CD4-positive, alpha-beta T cell (primary cell): Measurements from ENCODE around the gene AIFM1. TPM values are rescaled to one million over a fixed set of nuclear protein-coding genes. Genes with fewer than 3 reads are reported as not detected.

ENCODE experiments used
- ATAC-seq: fragments of 200-7000 bp; cut with Tn5 transposase; one replicate; pipeline ENCODE4 v1.10.0; 2022; ENCODE audit warnings: mild to moderate bottlenecking; ENCODE audit not compliant: poor library complexity
- CTCF ChIA-PET: fragments of 350-600 bp; sonication (Branson Sonifier 250); formaldehyde crosslinking; loops from one replicate; lab custom pipeline; 2021; ENCODE audit warnings: antibody characterized with exemption, inconsistent platforms; lab: Charles Lee
- POLR2A ChIA-PET: fragments of 350-600 bp; sonication (Branson Sonifier 250); formaldehyde crosslinking; loops from one replicate; lab custom pipeline; 2021; ENCODE audit warnings: antibody characterized with exemption, inconsistent platforms; lab: Charles Lee
- DNase-seq, 14 experiments: peaks; one replicate each; pipeline ENCODE4 v3.0.0-alpha.2; 2013 to 2020; ENCODE audit warnings: mixed read lengths in 2 of 14
- H3K27ac ChIP-seq, 2 donors: one replicate each; pipeline versions ENCODE4 v1.5.1 to v1.7.0; 2013; ENCODE audit warnings: low read length in 2 of 2, low read depth in 1 of 2, mild to moderate bottlenecking in 1 of 2
- H3K27me3 ChIP-seq, 2 experiments: 1 replicate in 1 of 2; 2 replicates in 1 of 2; pipeline versions ENCODE4 v1.6.1 to v1.7.0; 2013; ENCODE audit warnings: low read length in 2 of 2, control low read depth in 1 of 2, mild to moderate bottlenecking in 1 of 2, moderate library complexity in 1 of 2; ENCODE audit not compliant: insufficient read depth in 2 of 2, control insufficient read depth in 1 of 2
- H3K36me3 ChIP-seq: one replicate; pipeline ENCODE4 v1.6.1; 2013; ENCODE audit warnings: low read length, control low read depth; ENCODE audit not compliant: insufficient read depth
- H3K4me1 ChIP-seq: one replicate; pipeline ENCODE4 v1.6.1; 2013; ENCODE audit warnings: low read length, control low read depth; ENCODE audit not compliant: insufficient read depth
- H3K4me3 ChIP-seq: one replicate; pipeline ENCODE4 v1.5.1; 2013; ENCODE audit warnings: mild to moderate bottlenecking, low read length, moderate library complexity
- H3K9me3 ChIP-seq, 2 experiments: 1 replicate in 1 of 2; 2 replicates in 1 of 2; pipeline versions ENCODE4 v1.6.1 to v1.7.0; 2013; ENCODE audit warnings: low read length in 2 of 2, mild to moderate bottlenecking in 2 of 2, control low read depth in 1 of 2, moderate library complexity in 1 of 2; ENCODE audit not compliant: control insufficient read depth in 1 of 2, insufficient read depth in 1 of 2
- H3K27ac Mint-ChIP-seq: one replicate; pipeline ENCODE4 v1.8.0; 2020; ENCODE audit warnings: mixed read lengths
- H3K27me3 Mint-ChIP-seq: one replicate; pipeline ENCODE4 v1.8.0; 2021; ENCODE audit warnings: mixed read lengths
- H3K36me3 Mint-ChIP-seq: one replicate; pipeline ENCODE4 v1.8.0; 2021; ENCODE audit warnings: low read depth, mixed read lengths
- H3K4me1 Mint-ChIP-seq: one replicate; pipeline ENCODE4 v1.8.0; 2021; ENCODE audit warnings: low read depth, mixed read lengths
- H3K4me3 Mint-ChIP-seq: one replicate; pipeline ENCODE4 v1.8.0; 2020; ENCODE audit warnings: mild to moderate bottlenecking, mixed read lengths
- H3K9me3 Mint-ChIP-seq: one replicate; pipeline ENCODE4 v1.8.0; 2020; ENCODE audit warnings: mixed read lengths
- CTCF ChIP-seq: fragments of 200-600 bp; IDR thresholded peaks from one replicate; pipeline ENCODE4 v1.8.0; 2022; ENCODE audit warnings: antibody characterized with exemption, mild to moderate bottlenecking
- intact Hi-C, 2 experiments: fragments of 100-400 bp; cut with DNase I in 1 of 2; cut with micrococcal nuclease in 1 of 2; formaldehyde crosslinking; loops; one replicate each; pipeline versions ENCODE4 v1.15.1 to v1.9.0; 2023 to 2025; cut with DNase I, micrococcal nuclease
- total RNA-seq, 174 experiments: library from RNA in 2 of 174; stranded (reverse) in 2 of 174; gene quantifications; one replicate each; pipeline ENCODE4 v1.2.3 and lab custom pipeline; 2021 to 2026

The AIFM1 gene
- total RNA-seq, 2 experiments from 2014 or later = 6.1 to 6.4 TPM

GRCh38 chrX:130211415-130212186, 46.0 kb upstream of the AIFM1 start:
- Mint-ChIP-seq H3K4me1 (no peaks in the 10 kb centered on the region), H3K27ac (no peak overlapping the region), H3K4me3 (no peak overlapping the region), H3K36me3 (peaks cover 41% of the 10 kb centered on the region), H3K27me3 (no peaks in the 10 kb centered on the region), H3K9me3 (no peaks in the 10 kb centered on the region)
- ChIA-PET POLR2A (no interaction called here), CTCF (interaction anchor here (0.5 kb wide), 1 partner anchor 7 kb away, joined by 4 read pairs; no protein-coding TSS in a partner anchor)
- H3K36me3 ChIP-seq = peaks cover 13% of the 10 kb centered on the region
- H3K4me3 ChIP-seq = no peak overlapping the region
- no peak for ATAC-seq
- TF ChIP-seq CTCF = no peak
- no peak overlapping the region for H3K27ac ChIP-seq
- no peak for DNase-seq
- no peaks in the 10 kb centered on the region for H3K4me1 ChIP-seq
- no peaks in the 10 kb centered on the region for H3K9me3 ChIP-seq
- H3K27me3 ChIP-seq = no peaks in the 10 kb centered on the region
- intact Hi-C loops = no loop called here

GRCh38 chrX:130204647-130205046, 39.0 kb upstream of the AIFM1 start:
- no peaks in the 10 kb centered on the region for H3K27me3 Mint-ChIP-seq
- no peak overlapping the region for H3K27ac Mint-ChIP-seq
- no peak overlapping the region for H3K4me3 ChIP-seq
- peaks cover 11% of the 10 kb centered on the region for H3K36me3 Mint-ChIP-seq
- no peaks in the 10 kb centered on the region for H3K27me3 ChIP-seq
- H3K4me1 Mint-ChIP-seq = no peaks in the 10 kb centered on the region
- peaks cover 6% of the 10 kb centered on the region for H3K36me3 ChIP-seq
- POLR2A ChIA-PET = no interaction called here
- CTCF ChIA-PET = no interaction called here
- intact Hi-C loops = no loop called here
- no peaks in the 10 kb centered on the region for H3K4me1 ChIP-seq
- DNase-seq = no peak
- H3K27ac ChIP-seq = no peak overlapping the region
- no peaks in the 10 kb centered on the region for H3K9me3 ChIP-seq
- no peak overlapping the region for H3K4me3 Mint-ChIP-seq
- no peak for TF ChIP-seq CTCF
- H3K9me3 Mint-ChIP-seq = no peaks in the 10 kb centered on the region
- ATAC-seq = no peak

GRCh38 chrX:130197464-130197863, 31.8 kb upstream of the AIFM1 start:
- ATAC-seq = no peak

More at GRCh38 chrX:130197464-130197863, 31.8 kb upstream of the AIFM1 start:
- DNase-seq = no peak
- H3K27me3 ChIP-seq = no peaks in the 10 kb centered on the region
- H3K36me3 ChIP-seq = no peaks in the 10 kb centered on the region
- Mint-ChIP-seq H3K27me3 (no peaks in the 10 kb centered on the region), H3K9me3 (no peaks in the 10 kb centered on the region), H3K27ac (no peak overlapping the region), H3K36me3 (no peaks in the 10 kb centered on the region), H3K4me1 (peaks cover under 1% of the 10 kb centered on the region), H3K4me3 (no peak overlapping the region)
- no peak overlapping the region for H3K27ac ChIP-seq
- no peaks in the 10 kb centered on the region for H3K9me3 ChIP-seq
- no peak overlapping the region for H3K4me3 ChIP-seq
- intact Hi-C loops = loop anchor here in 1 of 2 experiments (10.0 kb wide), 1 partner anchor 53 kb away; no protein-coding TSS in a partner anchor
- ChIA-PET POLR2A (no interaction called here), CTCF (no interaction called here)
- TF ChIP-seq CTCF = no peak
- no peaks in the 10 kb centered on the region for H3K4me1 ChIP-seq
